ENCODE results near the gene S100A11.

DNA sequence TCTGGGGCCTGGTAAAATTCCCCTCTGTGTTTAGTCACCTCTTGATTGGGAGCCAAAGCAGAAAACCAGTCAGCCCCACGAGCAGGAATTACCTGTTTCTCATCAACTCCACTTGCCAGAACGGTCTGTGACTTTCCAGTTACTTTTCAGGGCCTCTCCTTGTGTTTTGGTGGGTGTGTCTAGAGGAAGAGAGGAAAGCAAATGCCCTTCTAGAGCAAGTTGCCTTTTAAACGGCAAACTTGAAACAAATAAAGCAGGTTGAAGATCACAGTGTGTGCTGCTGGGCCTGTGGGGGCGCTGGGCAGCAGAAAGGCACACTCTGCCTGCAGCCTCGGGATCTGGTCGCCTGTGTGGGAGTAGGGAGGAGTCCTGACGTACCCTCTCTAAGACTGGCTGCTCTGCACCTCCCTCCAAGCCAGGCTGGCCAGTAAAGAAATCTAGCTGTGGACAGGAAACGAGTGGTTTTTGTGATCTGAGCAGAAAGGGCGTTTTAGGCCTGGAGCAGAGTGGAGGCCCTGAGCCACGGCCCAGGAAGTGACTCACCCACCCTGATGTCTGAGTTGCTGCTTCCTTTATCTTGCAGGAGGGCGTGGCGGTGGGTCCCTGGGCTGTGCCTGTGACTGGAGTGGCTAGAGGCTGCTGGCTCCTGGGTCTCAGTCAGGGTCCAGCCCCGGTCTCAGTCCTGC lies 11.1 kb upstream of the S100A11 start:
- TF ChIP-seq, protein P1, sequence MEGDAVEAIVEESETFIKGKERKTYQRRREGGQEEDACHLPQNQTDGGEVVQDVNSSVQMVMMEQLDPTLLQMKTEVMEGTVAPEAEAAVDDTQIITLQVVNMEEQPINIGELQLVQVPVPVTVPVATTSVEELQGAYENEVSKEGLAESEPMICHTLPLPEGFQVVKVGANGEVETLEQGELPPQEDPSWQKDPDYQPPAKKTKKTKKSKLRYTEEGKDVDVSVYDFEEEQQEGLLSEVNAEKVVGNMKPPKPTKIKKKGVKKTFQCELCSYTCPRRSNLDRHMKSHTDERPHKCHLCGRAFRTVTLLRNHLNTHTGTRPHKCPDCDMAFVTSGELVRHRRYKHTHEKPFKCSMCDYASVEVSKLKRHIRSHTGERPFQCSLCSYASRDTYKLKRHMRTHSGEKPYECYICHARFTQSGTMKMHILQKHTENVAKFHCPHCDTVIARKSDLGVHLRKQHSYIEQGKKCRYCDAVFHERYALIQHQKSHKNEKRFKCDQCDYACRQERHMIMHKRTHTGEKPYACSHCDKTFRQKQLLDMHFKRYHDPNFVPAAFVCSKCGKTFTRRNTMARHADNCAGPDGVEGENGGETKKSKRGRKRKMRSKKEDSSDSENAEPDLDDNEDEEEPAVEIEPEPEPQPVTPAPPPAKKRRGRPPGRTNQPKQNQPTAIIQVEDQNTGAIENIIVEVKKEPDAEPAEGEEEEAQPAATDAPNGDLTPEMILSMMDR (IDR thresholded peaks at IDR 0.05), result peak in 1 of 3 experiments; percentile 46
- TF ChIP-seq POLR2AphosphoS5 (IDR thresholded peaks at IDR 0.05; ENCODE audit: insufficient read depth in 1 of 2, low read depth in 1 of 2) (peak; percentile 78 to 96), POLR2A (IDR thresholded peaks at IDR 0.05) (peak in 1 of 2 donors; percentile 73)

Data from vagina (tissue), 2 donors.